HG03354 (cell line): Measurements from ENCODE around the gene ERAP2.

Experiments
- ATAC-seq: cut with Tn5 transposase; IDR thresholded peaks from one replicate; pipeline ENCODE4 v1.9.1; 2021; ENCODE audit warnings: mild to moderate bottlenecking; ENCODE audit not compliant: unreplicated experiment, poor library complexity, severe bottlenecking

The ERAP2 gene

DNA sequence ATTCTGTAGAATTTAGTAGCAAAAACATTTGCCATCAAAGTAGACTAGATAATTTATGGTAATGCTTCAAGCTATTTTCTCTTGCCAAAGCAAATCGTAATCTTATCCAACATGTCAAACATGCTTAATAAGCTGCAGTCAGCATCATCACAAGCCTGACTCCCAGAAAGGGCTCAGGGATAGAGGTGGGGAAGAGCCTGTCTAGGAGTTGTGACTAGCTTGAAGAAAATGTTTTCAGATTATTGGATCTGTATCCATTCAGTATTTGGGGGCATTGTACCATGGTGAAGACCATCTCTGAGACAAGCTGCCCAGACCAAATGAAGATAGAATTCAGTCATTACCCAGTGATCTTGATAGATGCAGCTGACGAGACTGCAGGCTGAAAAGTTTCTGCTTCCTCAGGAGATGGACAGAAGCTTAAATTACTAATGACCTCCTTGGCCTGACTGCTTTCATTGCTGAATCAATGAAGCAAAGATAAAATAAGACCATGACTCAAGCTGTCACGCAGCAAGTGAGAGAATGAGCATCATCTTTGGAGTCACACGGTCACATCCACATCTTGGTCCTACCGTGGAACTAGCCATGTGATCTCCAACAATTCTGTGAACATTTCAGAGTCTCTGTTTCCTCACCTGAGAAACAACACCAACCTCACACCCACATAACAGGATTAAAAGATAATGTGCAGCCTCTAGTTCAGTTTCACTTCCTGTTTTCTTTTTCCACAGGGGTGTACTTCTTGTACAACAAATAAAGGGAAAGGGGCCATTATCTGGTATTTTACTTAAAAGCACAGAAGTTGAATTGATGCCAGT lies 9.4 kb downstream of the ERAP2 start:
- peak; percentile 93 for ATAC-seq

DNA sequence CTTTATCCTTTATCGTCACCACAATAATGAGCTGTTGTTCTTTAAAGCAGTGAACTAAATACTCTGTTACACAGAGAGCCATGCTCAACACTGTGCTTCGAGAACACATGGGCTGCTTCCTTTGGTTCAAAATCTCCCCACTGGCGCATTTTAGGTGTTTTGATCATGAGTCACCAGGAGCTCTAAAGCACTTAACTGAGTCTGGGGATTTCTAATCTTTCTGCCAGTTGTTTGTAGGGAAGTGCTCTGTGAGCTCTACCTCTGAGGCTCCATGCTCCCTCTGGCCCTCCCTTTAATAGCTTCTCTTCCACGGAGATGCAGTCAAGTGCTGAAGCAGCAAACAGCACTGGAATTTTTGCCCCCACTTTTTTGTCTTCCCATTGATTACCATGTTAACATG lies 17.0 kb downstream of the ERAP2 start:
- no peak for ATAC-seq

DNA sequence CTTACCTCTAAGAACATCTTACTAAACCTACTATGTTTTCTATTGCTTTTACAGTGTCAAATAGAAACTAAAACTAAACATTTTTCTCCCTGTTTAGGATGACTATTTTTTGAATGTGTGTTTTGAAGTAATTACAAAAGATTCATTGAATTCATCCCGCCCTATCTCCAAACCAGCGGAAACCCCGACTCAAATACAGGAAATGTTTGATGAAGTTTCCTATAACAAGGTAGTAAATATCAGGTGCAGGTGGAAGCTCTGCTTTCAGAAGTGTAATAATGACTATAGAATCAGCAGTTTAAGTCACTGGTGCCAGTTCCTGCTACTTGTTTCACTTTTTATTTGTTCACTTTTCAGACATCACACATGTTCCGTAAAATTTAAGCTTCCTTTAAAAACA lies 20.0 kb downstream of the ERAP2 start:
- ATAC-seq = peak; percentile 87

DNA sequence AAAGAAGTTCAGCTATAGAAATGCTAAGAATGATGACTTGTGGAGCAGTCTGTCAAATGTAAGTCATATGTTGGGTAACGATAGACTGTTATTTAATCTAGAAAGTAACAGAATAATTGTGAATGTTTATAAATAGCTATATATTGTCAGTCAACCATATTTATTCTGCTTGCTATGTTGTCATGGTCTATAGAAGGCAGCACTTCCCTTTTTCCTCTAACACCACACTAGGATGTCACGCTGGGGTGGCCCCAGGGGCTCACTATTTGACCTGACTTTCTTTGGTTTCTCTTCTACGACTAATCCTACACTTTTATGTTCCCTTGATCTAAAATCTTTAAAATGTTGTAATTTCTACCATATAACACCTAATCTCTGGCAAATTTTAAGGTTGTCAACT lies 20.5 kb downstream of the ERAP2 start:
- peak; percentile 97 for ATAC-seq

DNA sequence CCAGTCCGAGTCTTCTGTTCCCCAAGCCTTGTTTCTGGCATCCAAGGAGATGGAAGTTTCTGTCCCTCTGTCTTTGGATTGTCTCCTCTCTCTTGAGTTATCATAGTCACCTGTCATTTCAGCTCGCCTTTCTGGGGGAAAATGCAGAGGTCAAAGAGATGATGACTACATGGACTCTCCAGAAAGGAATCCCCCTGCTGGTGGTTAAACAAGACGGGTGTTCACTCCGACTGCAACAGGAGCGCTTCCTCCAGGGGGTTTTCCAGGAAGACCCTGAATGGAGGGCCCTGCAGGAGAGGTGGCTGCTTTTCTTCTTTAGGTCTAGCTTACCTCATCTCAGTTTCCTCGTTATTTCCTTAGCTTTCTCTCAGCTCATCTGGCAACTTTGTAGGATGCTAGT lies 25.1 kb downstream of the ERAP2 start:
- no peak for ATAC-seq

DNA sequence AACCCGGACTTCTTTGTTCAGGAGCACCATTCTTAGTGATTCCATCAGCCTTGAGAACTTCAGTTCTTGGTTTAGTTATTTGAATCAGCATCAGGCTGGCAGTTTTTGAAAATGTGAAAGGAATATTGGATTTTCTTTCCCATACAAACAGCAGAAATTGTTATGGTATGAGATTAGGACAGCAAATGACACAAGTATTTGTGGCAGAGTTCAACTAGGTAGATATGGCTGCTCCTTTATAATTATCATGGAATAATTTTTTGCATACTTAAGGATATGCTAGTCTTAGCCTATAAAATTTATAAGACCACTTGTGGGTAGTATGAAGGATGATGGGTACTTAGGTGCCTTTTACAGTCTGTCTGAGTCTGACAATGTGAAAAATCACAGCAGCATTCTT lies 25.5 kb downstream of the ERAP2 start:
- ATAC-seq = no peak

DNA sequence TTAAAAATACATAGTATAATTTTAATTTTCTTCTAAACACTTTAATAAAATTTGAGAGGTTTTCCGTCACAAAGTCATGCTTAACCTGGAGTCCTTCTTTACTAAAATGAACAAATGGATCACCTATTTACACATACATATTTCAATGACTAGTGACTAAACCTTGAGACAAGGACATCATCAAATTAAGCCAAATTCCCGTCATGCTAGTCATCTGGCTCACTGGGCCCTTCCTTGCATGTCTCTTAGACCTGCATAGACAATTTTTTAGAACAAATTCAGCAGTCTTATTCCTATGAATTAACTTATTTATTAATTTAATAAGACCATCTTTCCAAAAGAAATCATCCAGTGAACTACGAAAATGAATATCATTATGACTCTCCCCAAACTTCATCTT lies 26.6 kb downstream of the ERAP2 start:
- ATAC-seq = no peak

DNA sequence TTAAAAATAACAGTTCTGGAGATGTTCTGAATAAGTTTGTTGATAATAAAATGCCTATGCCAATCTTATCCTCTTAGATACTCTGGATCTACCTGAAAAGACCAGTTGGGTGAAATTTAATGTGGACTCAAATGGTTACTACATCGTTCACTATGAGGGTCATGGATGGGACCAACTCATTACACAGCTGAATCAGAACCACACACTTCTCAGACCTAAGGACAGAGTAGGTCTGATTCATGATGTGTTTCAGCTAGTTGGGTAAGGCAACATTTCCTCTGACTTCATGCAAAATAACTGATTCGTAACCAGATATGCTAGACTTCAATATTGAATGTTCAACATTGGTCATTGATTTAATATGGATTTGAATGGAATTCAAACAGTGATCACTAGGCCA lies 27.0 kb downstream of the ERAP2 start:
- no peak for ATAC-seq

DNA sequence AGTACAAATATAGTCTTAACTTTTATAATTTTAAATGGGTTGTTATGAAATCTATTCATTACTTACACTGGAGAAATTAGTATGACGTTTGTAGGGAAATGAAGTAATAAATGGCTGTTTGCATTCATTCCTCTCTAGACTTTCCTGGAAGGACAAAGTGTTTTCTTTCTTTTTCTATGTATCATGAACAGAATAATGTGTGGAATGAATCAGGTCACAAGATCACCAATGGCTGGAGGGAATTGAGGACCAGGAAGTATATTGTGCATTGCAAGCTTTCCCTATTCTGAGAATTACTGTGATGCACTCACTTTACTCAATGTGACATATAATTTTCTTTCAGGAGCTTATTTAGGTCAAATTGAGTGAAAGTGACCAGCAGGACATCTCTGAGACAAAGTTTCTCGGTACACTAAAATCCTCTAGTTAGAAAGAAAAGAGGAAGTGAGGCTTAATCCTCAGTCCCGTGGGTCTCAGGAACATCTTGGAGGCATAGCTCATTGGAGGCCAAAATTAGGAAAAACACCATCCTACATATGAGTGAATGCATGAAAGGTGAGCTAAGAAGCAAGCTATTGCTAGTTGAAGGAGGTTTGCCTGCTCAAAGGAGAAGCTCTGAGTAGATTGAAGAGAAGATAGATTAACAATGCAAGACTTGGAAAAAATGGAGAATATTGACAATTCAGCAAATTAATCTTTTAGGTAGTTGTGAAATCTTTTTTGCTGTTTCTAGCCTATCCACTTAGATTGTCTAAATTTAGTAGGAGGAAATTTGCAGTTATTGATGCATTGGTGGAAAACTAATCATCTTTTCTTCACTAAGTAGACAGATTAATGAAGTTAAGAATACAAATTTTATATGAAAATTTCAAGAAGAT lies 28.0 kb downstream of the ERAP2 start:
- no peak for ATAC-seq

DNA sequence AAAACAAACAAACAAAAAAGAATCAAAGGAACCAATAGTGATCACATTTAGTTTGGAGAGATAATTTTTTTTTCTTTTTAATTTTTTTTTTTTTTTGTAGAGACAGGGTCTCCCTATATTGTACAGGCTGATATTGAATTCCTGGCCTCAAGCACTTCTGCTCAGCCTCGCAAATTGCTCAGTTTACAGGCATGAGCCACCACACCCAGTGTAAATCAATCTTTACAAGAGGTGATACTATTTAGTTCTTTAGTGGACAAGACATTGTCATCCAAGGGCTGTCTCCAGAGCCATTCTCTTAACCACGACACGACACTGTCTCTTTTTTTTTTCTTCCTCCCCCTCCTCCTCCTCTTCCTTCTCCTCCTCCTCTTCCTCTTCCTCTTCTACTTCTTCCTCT lies 29.6 kb downstream of the ERAP2 start:
- no peak for ATAC-seq

DNA sequence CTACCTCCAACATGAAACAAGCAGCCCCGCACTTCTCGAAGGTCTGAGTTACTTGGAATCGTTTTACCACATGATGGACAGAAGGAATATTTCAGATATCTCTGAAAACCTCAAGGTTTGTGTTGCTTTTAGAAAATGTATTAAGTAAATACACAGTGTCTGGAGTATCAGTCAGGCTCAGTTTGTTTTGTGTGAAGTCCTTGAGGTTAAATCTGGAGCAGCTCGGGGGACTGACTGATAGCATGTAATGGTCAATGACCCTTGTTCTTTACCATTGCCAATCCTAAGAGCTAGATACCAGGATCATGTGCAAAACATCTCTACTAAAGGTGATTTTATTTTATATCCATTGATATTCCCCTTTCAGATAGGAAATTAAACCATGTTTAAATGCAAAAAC lies 32.7 kb downstream of the ERAP2 start:
- ATAC-seq = no peak

DNA sequence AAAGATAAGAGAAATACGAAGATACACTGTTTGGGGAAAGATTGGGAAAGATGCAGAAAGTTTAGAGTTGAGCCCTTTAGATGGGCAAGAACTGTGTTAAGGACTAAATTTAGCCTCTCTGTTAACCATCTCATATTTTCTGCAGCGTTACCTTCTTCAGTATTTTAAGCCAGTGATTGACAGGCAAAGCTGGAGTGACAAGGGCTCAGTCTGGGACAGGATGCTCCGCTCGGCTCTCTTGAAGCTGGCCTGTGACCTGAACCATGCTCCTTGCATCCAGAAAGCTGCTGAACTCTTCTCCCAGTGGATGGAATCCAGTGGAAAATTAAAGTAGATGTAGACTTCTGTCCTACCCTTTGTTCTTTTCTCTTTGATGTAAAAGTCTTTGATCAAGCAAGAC lies 33.1 kb downstream of the ERAP2 start:
- no peak for ATAC-seq

DNA sequence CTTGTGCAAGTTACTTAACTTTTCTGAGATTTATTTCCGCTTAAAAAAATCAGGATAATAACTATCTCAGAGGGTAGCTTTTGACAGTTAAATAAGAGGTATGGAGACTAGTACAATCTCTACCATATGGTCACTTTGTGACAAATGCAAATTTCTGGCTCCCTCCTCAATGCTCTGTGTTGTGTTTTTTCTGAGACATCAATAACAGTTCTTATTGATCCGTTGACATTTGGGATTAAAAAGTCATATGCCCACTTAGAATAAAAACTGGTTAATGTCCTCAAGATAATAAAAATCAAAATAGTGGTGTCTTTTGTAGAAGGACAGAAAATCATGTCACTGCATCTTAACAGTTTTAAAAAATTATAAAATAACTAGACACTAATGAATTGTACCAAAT lies 34.8 kb downstream of the ERAP2 start:
- ATAC-seq = no peak

DNA sequence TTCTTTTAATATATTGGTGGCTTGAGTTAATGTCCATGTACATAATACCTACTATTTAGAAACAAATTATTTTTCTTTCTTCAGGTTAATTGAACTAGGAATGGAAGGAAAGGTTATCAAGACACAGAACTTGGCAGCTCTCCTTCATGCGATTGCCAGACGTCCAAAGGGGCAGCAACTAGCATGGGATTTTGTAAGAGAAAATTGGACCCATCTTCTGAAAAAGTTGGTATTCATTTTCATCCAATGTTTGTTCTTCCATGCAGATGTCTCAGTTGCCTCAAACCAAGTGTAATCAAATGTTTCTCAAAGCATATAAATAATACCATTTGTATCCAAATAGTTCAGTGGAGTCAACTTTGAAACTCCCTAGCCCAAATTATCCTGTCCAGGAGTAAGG lies 36.9 kb downstream of the ERAP2 start:
- ATAC-seq = no peak

DNA sequence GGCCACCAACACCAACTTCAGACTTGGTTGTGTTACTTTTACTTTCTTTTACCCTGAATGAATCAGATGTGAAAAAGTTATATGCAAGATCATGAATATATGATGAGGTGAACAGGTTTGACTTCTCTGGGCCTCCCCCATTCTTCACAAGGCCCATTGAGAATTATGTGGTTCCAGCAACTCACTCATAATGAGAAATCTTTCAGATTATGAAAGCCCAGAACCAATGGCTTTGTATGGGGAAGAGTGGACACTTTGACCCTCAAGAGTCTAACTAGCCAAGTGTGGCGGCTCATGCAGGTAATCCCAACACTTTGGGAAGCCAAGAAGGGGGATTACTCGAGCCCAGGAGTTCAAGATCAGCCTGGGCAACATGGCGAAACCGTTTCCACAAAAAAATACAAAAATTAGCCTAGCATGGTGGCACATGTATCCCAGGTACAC lies 43.5 kb downstream of the ERAP2 start:
- ATAC-seq = peak; percentile 74

DNA sequence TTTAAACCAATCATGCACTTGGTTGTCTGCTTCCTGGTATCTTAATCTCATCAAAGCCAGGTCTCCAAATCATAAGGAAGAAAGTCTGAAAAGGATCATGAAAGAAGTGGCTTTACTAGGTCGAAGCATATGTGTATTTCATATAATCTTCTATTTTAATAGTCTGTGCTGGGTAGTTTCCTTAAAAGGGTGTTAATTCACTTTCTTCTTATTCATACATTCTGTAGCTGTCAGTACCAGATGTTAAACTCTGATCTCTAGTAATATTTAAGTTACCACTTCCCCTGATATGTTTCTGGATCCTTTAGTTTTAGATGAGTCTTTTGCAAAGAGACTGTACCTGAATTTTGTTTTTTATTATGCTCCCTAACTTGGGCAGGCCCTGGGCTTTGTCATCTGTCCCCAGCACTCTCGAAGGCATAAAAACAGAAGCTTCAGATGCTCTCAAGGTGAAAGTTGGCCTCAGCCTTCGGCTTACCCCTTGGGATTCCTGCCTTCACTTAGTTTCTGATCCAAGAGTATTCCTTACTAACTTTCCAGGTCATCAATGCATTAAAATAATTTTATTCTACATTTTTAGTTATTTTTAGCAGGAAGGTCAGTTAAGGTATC lies 44.5 kb downstream of the ERAP2 start:
- no peak for ATAC-seq

DNA sequence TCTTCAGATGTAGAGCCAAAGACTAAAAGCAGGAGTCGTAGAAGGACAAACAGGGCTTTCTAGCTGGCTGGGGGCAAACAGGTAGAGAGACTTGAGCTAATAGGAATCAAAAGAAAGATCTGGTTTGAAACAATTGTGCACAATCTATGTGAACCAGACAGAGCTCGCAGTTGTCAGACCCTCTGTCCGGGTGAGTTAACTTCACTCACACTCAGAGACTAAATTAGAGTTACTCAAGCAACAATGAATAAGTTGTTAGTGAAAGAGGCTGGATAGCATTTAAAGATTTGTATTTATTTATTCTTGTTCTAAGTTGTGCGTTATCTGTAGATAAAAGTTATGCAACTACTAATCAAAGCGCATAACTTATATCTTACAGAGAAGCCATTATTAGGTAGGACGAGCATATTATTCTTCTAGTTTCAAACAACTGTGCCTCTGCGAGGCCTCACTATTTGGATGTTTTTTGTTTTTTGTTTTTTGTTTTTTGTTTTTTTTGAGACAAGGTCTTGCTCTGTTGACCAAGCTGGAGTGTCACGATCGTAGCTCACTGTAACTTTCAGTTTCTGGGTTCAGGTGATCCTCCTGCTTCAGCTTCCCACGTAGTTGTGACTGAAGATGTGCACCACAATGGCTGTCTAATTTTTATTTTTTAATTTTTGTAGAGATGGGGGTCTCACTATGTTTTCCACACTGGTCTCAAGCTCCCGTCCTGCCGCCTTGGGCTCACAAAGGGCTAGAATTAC lies 46.4 kb downstream of the ERAP2 start:
- ATAC-seq = no peak

DNA sequence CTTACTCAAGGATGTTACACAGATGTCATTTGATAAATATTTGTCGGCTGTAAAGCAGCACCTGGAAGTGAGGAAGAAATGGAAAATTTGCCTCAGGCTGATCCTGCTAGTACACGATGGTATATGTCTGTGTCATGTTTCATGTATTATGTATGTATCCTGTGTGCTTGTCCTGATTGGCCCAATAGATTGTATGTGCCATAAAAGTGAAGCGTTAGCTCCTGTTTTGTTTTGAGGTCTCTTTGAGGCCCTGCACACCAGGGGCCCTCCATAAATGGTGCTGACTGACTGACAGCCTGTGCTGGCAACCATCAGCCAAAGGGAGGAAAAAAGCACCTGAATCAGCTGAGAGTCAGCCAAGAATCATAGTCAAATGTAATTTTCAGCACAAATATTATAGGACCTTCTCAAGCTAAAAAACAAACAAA lies 47.7 kb downstream of the ERAP2 start:
- no peak for ATAC-seq

DNA sequence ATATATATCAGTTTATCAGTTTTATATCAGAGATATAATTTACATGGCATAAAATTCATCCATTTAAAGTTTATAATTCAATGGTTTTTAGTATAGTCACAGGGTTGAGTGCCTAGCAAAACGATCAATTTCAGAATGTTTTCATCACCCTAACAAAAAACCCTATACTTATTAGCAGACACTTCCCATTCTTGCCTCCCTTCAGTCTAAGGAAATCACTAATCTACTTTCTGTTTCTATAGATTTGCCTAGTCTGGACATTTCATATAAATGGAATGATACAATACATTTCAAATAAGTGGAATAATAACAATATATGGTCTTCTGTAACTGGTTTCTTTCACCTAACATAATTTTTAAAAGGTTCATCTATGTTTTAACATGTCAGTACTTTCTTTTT lies 50.0 kb downstream of the ERAP2 start:
- no peak for ATAC-seq

DNA sequence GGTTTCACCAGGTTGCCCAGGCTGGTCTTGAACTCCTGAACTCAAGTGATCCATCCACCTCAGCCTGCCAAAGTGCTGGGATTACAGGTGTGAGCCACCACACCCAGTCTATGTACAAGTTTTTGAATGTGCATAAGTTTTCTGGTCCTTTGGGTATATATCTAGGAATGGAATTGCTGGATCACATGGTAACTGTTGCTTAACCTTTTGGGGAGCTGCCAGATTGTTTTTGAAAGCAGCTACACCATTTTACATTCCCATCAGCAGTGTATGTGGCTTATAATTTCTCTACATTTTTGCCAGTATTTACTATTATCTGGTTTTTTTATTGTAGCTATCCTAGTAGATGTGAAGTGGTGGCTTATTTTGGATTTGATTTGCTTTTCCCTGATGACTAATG lies 50.7 kb downstream of the ERAP2 start:
- ATAC-seq = no peak
